Gastroesophageal sphincter (tissue), 4 donors: ENCODE data around the gene ARHGAP23. TPM values are rescaled to one million over a fixed set of nuclear protein-coding genes. Genes with fewer than 3 reads are reported as not detected.
"Not testable (repeated sequence)": the region's sequence is repeated elsewhere in the genome, so short reads cannot be mapped to it uniquely, and the experiment has no call there.

Experiments used
- ATAC-seq: fragments of 150-250 bp; one replicate; pipeline ENCODE4 v1.9.1; 2016; ENCODE audit warnings: mild to moderate bottlenecking, moderate library complexity
- H3K27ac ChIP-seq, 4 donors: fragments of 200-600 bp; sonication (generic) in 3 of 4; 1 replicate in 3 of 4; 2 replicates in 1 of 4; pipeline ENCODE4 v1.5.1; 2016 to 2019
- H3K27me3 ChIP-seq: fragments of 200-600 bp; sonication (generic); one replicate; pipeline ENCODE4 v1.5.1; 2019
- H3K36me3 ChIP-seq, 2 donors: fragments of 200-600 bp; sonication (generic); one replicate each; pipeline ENCODE4 v1.5.1; 2019; ENCODE audit warnings: control low read depth in 1 of 2
- H3K4me1 ChIP-seq, 3 donors: fragments of 200-600 bp; sonication (generic); 1 replicate in 2 of 3; 2 replicates in 1 of 3; pipeline ENCODE4 v1.5.1; 2016 to 2019; ENCODE audit warnings: control low read depth in 2 of 3
- H3K4me3 ChIP-seq, 2 donors: fragments of 200-600 bp; sonication (generic); one replicate each; pipeline ENCODE4 v1.5.1; 2019; ENCODE audit warnings: mild to moderate bottlenecking in 1 of 2, moderate library complexity in 1 of 2
- H3K9me3 ChIP-seq, 3 donors: fragments of 200-600 bp; sonication (generic); one replicate each; pipeline ENCODE4 v1.5.1; 2017 to 2019; ENCODE audit warnings: control low read depth in 2 of 3
- CTCF ChIP-seq, 4 experiments: fragments of 200-600 bp in 2 of 4; fragments of 450-650 bp in 2 of 4; sonication (generic) in 1 of 4; IDR thresholded peaks; one replicate each; pipeline ENCODE4 v1.5.1; 2017 to 2019; ENCODE audit warnings: antibody characterized with exemption in 4 of 4, mild to moderate bottlenecking in 2 of 4, moderate library complexity in 2 of 4
- EP300 ChIP-seq: sonication (generic); formaldehyde crosslinking; IDR thresholded peaks from one replicate; pipeline ENCODE4 v1.6.1; 2017; ENCODE audit warnings: antibody characterized with exemption, mild to moderate bottlenecking
- POLR2A ChIP-seq, 2 donors: fragments of 450-650 bp; IDR thresholded peaks; one replicate each; pipeline ENCODE4 v1.6.1; 2017; ENCODE audit warnings: antibody characterized with exemption in 2 of 2, mild to moderate bottlenecking in 2 of 2, moderate library complexity in 1 of 2
- POLR2AphosphoS5 ChIP-seq: sonication (generic); formaldehyde crosslinking; IDR thresholded peaks from one replicate; pipeline ENCODE4 v1.6.1; 2017; ENCODE audit warnings: antibody characterized with exemption
- WGBS, 2 donors: methylation state at CpG; one replicate each; pipeline ENCODE4 v1.1.5; 2018; ENCODE audit warnings: low coverage in 1 of 2; 5-methylcytosine and 5-hydroxymethylcytosine counted together
- total RNA-seq, 4 donors: library from RNA; depleted of rRNA; stranded (reverse); fragments of >200 nt; gene quantifications; one replicate each; pipeline ENCODE4 v1.1.0, GENCODE V29; 2016

ARHGAP23 gene
- total RNA-seq, 4 donors from 2014 or later: 45.3 to 132 (median 82.8) TPM

GRCh38 chr17:38435795-38436194 is 7.5 kb downstream of the ARHGAP23 start:
- ATAC-seq: no peak
- Histone ChIP-seq H3K36me3 (peaks cover 0 to 8% of the 10 kb centered on the region in 2 donors), H3K4me1 (peaks cover 0 to 75% (median 11%) of the 10 kb centered on the region in 3 donors), H3K27me3 (no peaks in the 10 kb centered on the region), H3K4me3 (no peak overlapping the region), H3K27ac (peak overlapping the region in 3 of 4 donors; percentile 64 to 73 (median 70)), H3K9me3 (no peaks in the 10 kb centered on the region)
- 43% methylated on average over 2 of the region's 9 CpGs; no CpG with 5 or more reads in 1 of the 2 donors for WGBS, 2 donors
- TF ChIP-seq POLR2AphosphoS5: no peak
- no peak for TF ChIP-seq POLR2A (IDR thresholded peaks at IDR 0.05)
- TF ChIP-seq EP300: no peak
- TF ChIP-seq CTCF (IDR thresholded peaks at IDR 0.05): no peak

DNA sequence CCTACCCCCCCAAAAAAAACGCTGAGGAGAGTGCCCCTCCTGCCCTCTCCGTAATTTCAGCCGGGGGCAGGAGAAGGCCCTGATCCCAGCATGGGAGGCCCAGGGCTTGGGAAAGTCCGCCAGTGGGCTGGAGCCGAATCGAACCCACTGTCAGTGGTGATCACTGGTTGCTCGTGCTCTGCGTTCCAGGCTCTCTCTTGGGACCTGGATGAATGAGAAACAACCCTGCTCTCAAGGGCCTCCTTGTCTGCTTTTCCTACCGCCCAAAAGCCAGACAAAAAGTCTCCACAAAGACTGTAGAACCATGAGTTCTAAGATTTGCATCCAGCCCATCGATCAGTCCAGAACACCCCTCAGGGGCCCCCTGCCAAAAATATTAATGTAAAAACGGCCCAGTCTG is 8.1 kb downstream of the ARHGAP23 start:
- H3K36me3 ChIP-seq: peaks cover 0 to 8% of the 10 kb centered on the region in 2 donors
- peaks cover 0 to 75% (median 16%) of the 10 kb centered on the region in 3 donors for H3K4me1 ChIP-seq
- no peak overlapping the region for H3K4me3 ChIP-seq
- no peak for ATAC-seq
- H3K9me3 ChIP-seq: no peaks in the 10 kb centered on the region
- TF ChIP-seq EP300: no peak
- TF ChIP-seq POLR2A (IDR thresholded peaks at IDR 0.05): no peak
- peak overlapping the region in 2 of 4 donors; percentile 64 to 70 for H3K27ac ChIP-seq
- 17 to 51% methylated on average over 1 to 4 of the region's 11 CpGs for WGBS, 2 donors
- H3K27me3 ChIP-seq: no peaks in the 10 kb centered on the region

- H3K36me3 ChIP-seq, H3K27me3 ChIP-seq, H3K9me3 ChIP-seq, ATAC-seq, H3K4me3 ChIP-seq: not testable (repeated sequence)
- WGBS, 2 donors: no CpG with 5 or more reads among the region's 1 CpG
- peak overlapping the region in 2 of 4 donors; percentile 14 to 70 for H3K27ac ChIP-seq
- peaks cover 0 to 77% (median 23%) of the 10 kb centered on the region in 3 donors for H3K4me1 ChIP-seq
Measured at GRCh38 chr17:38437313-38437712, 9.0 kb downstream of the ARHGAP23 start.

- Histone ChIP-seq H3K9me3 (no peaks in the 10 kb centered on the region), H3K4me3 (no peak overlapping the region), H3K27me3 (no peaks in the 10 kb centered on the region), H3K36me3 (peaks cover 0 to 1% of the 10 kb centered on the region in 2 donors), H3K27ac (peak overlapping the region in 3 of 4 donors; percentile 38 to 80 (median 77)), H3K4me1 (peaks cover 0 to 83% (median 40%) of the 10 kb centered on the region in 3 donors)
- WGBS, 2 donors: 79 to 87% methylated on average over 4 to 5 of the region's 5 CpGs
- ATAC-seq: no peak
- TF ChIP-seq POLR2AphosphoS5 (no peak), POLR2A (IDR thresholded peaks at IDR 0.05) (no peak)
Measured at GRCh38 chr17:38439436-38439835, 11.2 kb downstream of the ARHGAP23 start.

GRCh38 chr17:38440614-38441397 is 12.5 kb downstream of the ARHGAP23 start:
- H3K27ac ChIP-seq: peak overlapping the region; percentile 68 to 82 (median 78)
- H3K36me3 ChIP-seq: no peaks in the 10 kb centered on the region
- no peaks in the 10 kb centered on the region for H3K27me3 ChIP-seq
- ATAC-seq: peak; percentile 30
- no peak overlapping the region for H3K4me3 ChIP-seq
- peaks cover 0 to 75% (median 38%) of the 10 kb centered on the region in 3 donors for H3K4me1 ChIP-seq
- no peak for TF ChIP-seq EP300
- no peak for TF ChIP-seq POLR2AphosphoS5
- TF ChIP-seq CTCF (IDR thresholded peaks at IDR 0.05): no peak
- TF ChIP-seq POLR2A (IDR thresholded peaks at IDR 0.05): no peak
- WGBS, 2 donors: 31 to 57% methylated on average over 4 to 5 of the region's 16 CpGs
- H3K9me3 ChIP-seq: no peaks in the 10 kb centered on the region

DNA sequence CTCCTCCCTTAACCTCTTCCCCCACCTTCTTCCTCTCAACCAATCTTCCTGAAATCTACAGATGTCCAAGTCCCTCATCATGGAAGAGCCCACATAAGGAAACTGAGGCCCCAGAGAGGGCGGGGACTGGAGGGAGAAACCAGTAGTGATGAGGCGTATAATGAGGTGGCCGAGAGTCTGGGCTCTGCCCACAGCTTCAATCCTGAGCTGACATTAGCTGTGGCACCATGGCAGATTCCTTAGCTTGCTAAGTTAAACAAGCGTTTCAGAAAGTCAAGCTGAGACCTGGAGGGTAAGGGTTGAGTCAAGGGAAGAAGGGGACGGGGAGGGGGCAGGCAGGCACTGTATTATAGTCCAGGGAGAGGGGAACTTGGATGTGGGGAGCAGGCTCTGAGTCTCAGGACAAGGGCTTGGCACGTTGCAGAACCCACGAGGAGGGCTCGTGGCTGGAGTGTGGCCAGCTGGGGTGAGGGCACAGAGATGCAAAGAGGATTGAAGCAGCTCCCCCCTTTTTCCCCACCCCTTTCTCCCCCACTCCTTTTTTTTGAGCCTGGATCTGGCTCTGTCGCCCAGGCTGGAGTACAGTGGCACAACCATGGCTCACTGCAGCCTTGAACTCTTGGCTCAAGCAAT is 13.3 kb downstream of the ARHGAP23 start:
- TF ChIP-seq POLR2A (IDR thresholded peaks at IDR 0.05) (no peak), POLR2AphosphoS5 (no peak)

More for the DNA sequence above, 13.3 kb downstream of the ARHGAP23 start:
- H3K36me3 ChIP-seq: no peaks in the 10 kb centered on the region
- H3K4me1 ChIP-seq: peaks cover 0 to 67% (median 38%) of the 10 kb centered on the region in 3 donors
- H3K9me3 ChIP-seq: no peaks in the 10 kb centered on the region
- H3K4me3 ChIP-seq: no peak overlapping the region
- H3K27me3 ChIP-seq: no peaks in the 10 kb centered on the region
- peak overlapping the region; percentile 68 to 82 (median 78) for H3K27ac ChIP-seq
- WGBS, 2 donors: 43 to 52% methylated on average over 4 to 9 of the region's 9 CpGs
- peak; percentile 31 for ATAC-seq
